KMS-11 (cell line): ENCODE data around the gene JAGN1.
"Not testable (repeated sequence)": the region's sequence is repeated elsewhere in the genome, so short reads cannot be mapped to it uniquely, and the experiment has no call there.

Source experiments
- H2AFZ ChIP-seq: fragments of 200-600 bp; sonication (generic); 2 replicates; pipeline ENCODE4 v1.6.1; 2016; ENCODE audit warnings: antibody characterized with exemption, mixed run types, low read depth
- H3K27ac ChIP-seq: fragments of 200-600 bp; sonication (generic); 2 replicates; pipeline ENCODE4 v1.6.1; 2016; ENCODE audit warnings: mild to moderate bottlenecking, mixed run types
- H3K27me3 ChIP-seq: fragments of 200-600 bp; sonication (generic); 2 replicates; pipeline ENCODE4 v1.6.1; 2017; ENCODE audit warnings: mild to moderate bottlenecking, low read depth, mixed run types, moderate library complexity; ENCODE audit not compliant: insufficient read depth
- H3K36me3 ChIP-seq: fragments of 200-600 bp; sonication (generic); 2 replicates; pipeline ENCODE4 v1.6.1; 2017; ENCODE audit warnings: mild to moderate bottlenecking, mixed run types; ENCODE audit not compliant: insufficient read depth
- H3K4me1 ChIP-seq: fragments of 200-600 bp; sonication (generic); 2 replicates; pipeline ENCODE4 v1.6.1; 2016; ENCODE audit warnings: mild to moderate bottlenecking, low read depth, mixed run types; ENCODE audit not compliant: poor library complexity, severe bottlenecking
- H3K4me2 ChIP-seq: fragments of 200-600 bp; sonication (generic); 2 replicates; pipeline ENCODE4 v1.7.0; 2016; ENCODE audit warnings: mild to moderate bottlenecking, mixed run types
- H3K4me3 ChIP-seq: fragments of 200-600 bp; sonication (generic); IDR thresholded peaks from 2 replicates; pipeline ENCODE4 v1.6.1; 2017; ENCODE audit warnings: low read depth, low read length, mixed read lengths; ENCODE audit not compliant: insufficient read depth
- H3K79me2 ChIP-seq: fragments of 200-600 bp; sonication (generic); 2 replicates; pipeline ENCODE4 v1.6.1; 2016; ENCODE audit warnings: low read depth, mixed run types; ENCODE audit not compliant: insufficient read depth
- H3K9ac ChIP-seq: fragments of 200-600 bp; sonication (generic); 2 replicates; pipeline ENCODE4 v1.6.1; 2016; ENCODE audit warnings: mild to moderate bottlenecking, mixed run types
- H4K20me1 ChIP-seq: fragments of 200-600 bp; sonication (generic); 2 replicates; pipeline ENCODE4 v1.6.1; 2016; ENCODE audit warnings: mild to moderate bottlenecking, mixed run types; ENCODE audit not compliant: insufficient read depth
- CTCF ChIP-seq: fragments of 200-600 bp; sonication (generic); conservative IDR thresholded peaks from 2 replicates; pipeline ENCODE4 v1.6.1; 2017; ENCODE audit warnings: low read depth, mild to moderate bottlenecking, antibody characterized with exemption, low read length, moderate library complexity, mixed read lengths

JAGN1 gene

GRCh38 chr3:9862391-9863057, 27.9 kb upstream of the JAGN1 start:
- Histone ChIP-seq H4K20me1 (no peaks in the 10 kb centered on the region), H3K9ac (no peak overlapping the region), H3K4me3 (no peak overlapping the region), H3K27me3 (no peaks in the 10 kb centered on the region), H3K79me2 (no peaks in the 10 kb centered on the region), H2AFZ (no peak overlapping the region), H3K4me2 (no peak overlapping the region), H3K4me1 (no peaks in the 10 kb centered on the region), H3K27ac (no peak overlapping the region), H3K36me3 (no peaks in the 10 kb centered on the region)
- TF ChIP-seq CTCF: no peak

GRCh38 chr3:9863058-9863772, 27.2 kb upstream of the JAGN1 start:
- Histone ChIP-seq H3K4me3 (no peak overlapping the region), H3K4me1 (no peaks in the 10 kb centered on the region), H4K20me1 (no peaks in the 10 kb centered on the region), H3K27me3 (no peaks in the 10 kb centered on the region), H2AFZ (no peak overlapping the region), H3K79me2 (no peaks in the 10 kb centered on the region), H3K27ac (no peak overlapping the region), H3K4me2 (no peak overlapping the region), H3K9ac (no peak overlapping the region), H3K36me3 (no peaks in the 10 kb centered on the region)
- TF ChIP-seq CTCF: no peak

- H2AFZ ChIP-seq: no peak overlapping the region
- H3K4me2 ChIP-seq: no peak overlapping the region
- H4K20me1 ChIP-seq: no peaks in the 10 kb centered on the region
- H3K9ac ChIP-seq: no peak overlapping the region
- no peaks in the 10 kb centered on the region for H3K79me2 ChIP-seq
- no peaks in the 10 kb centered on the region for H3K36me3 ChIP-seq
- no peak for TF ChIP-seq CTCF
- no peak overlapping the region for H3K4me3 ChIP-seq
- no peak overlapping the region for H3K27ac ChIP-seq
- H3K4me1 ChIP-seq: no peaks in the 10 kb centered on the region
- no peaks in the 10 kb centered on the region for H3K27me3 ChIP-seq
These were observed 26.0 kb upstream of the JAGN1 start for GRCh38 chr3:9864200-9864927.

- not testable (repeated sequence) for H2AFZ ChIP-seq, H3K27me3 ChIP-seq, H3K4me1 ChIP-seq, H3K4me3 ChIP-seq, H4K20me1 ChIP-seq, H3K4me2 ChIP-seq, H3K27ac ChIP-seq, H3K9ac ChIP-seq, H3K36me3 ChIP-seq, H3K79me2 ChIP-seq
These were observed 25.2 kb upstream of the JAGN1 start for GRCh38 chr3:9865125-9865637.
